Loucy (cell line): Measurements from ENCODE around the gene MTA1.

ENCODE experiments used
- CTCF ChIP-seq: fragments of 200-600 bp; sonication (generic); conservative IDR thresholded peaks from 2 replicates; pipeline ENCODE4 v1.5.1; 2014; ENCODE audit warnings: mild to moderate bottlenecking, antibody characterized with exemption, low read length
- EZH2phosphoT487 ChIP-seq: fragments of 200-600 bp; IDR thresholded peaks from 2 replicates; pipeline ENCODE4 v1.6.1; 2018; ENCODE audit warnings: antibody characterized with exemption, mild to moderate bottlenecking, moderate library complexity, borderline replicate concordance

DNA sequence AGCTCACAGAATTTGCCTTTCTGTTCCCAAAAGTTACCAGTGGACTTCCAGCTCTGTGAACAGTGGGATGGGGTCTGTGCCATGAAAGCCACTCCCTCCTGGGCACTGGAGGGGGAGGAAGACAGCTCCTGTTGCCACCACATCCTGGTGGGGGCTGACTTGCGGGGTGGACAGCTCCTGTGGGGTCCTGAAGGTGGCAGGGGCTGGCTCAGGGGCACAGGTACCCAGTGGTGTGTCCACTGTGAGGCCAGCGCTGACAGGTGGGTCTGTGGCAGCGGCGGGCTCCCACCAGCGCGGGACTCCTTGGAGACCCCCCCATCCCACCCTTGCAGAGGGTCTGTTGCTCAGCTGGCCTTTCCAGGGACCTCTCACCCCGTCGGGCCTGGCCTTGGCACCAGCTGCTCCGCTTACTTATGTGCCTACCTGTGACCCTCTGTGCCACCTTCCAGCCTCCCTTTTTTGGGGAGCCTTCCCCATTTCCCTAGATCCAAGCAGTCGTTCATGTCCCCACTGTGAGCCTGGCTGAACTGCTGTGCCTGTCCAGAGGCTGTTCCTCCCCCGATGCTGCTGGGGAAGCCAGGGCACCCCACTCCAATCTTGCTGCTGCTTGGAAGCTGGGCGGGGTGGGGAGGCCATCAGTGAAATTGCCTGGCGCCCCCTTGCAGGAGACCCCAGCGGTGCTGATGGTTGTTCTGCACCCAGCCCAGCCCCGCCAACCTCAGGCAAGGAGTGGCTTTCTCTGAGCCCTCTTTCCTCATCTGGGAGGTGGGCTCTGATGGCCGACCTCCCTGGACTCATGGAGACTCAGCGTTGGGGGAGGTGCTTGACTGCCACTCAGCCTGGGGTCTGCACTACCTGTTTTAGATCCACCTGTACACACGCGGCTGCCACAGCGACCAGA, 73.6 kb downstream of the MTA1 start:
- TF ChIP-seq CTCF (no peak; the same call in 1 of the 2 replicates), EZH2phosphoT487 (no peak)
